Stimulated activated naive B cell treated with anti-CD40 and anti-IgM and Interleukin-4, amounts not matched to agents 10 μg/mL and 1 μg/mL and 100 μg/mL, for 72 hours (primary cell): ENCODE data around the gene CD80.
A peak's percentile ranks its signal among the peaks of the same experiment; 100 is the strongest.
"Not testable (repeated sequence)": the region's sequence is repeated elsewhere in the genome, so short reads cannot be mapped to it uniquely, and the experiment has no call there.

Experiments used
- ATAC-seq, 2 donors: fragments of 150-1000 bp; cut with Tn5 transposase; replicated peaks; 2 replicates each; pipeline ENCODE4 v1.10.0; 2021; ENCODE audit warnings: moderate library complexity in 1 of 2
- DNase-seq: peaks from one replicate; pipeline ENCODE4 v3.0.0; 2021
- H3K27ac Mint-ChIP-seq: one replicate; pipeline ENCODE4 v1.8.0; 2022; ENCODE audit warnings: mild to moderate bottlenecking, mixed read lengths
- H3K27me3 Mint-ChIP-seq, 2 donors: one replicate each; pipeline ENCODE4 v1.8.0; 2022; ENCODE audit warnings: mixed read lengths in 2 of 2
- H3K36me3 Mint-ChIP-seq, 2 donors: one replicate each; pipeline ENCODE4 v1.8.0; 2022; ENCODE audit warnings: mixed read lengths in 2 of 2, mild to moderate bottlenecking in 1 of 2
- H3K4me1 Mint-ChIP-seq, 2 donors: one replicate each; pipeline ENCODE4 v1.8.0; 2022; ENCODE audit warnings: mixed read lengths in 2 of 2, mild to moderate bottlenecking in 1 of 2
- H3K4me3 Mint-ChIP-seq, 2 donors: one replicate each; pipeline ENCODE4 v1.8.0; 2022; ENCODE audit warnings: mild to moderate bottlenecking in 2 of 2, mixed read lengths in 2 of 2, moderate library complexity in 1 of 2
- H3K9me3 Mint-ChIP-seq, 2 donors: one replicate each; pipeline ENCODE4 v1.8.0; 2022; ENCODE audit warnings: mixed read lengths in 2 of 2, mild to moderate bottlenecking in 1 of 2

Gene CD80

GRCh38 chr3:119559441-119559963, at the start of gene CD80:
Gene CD80 (minus strand): TSS chr3:119559614. CDS start chr3:119557728, 1,886 bp downstream.
- peak within 1 kb of the TSS; percentile 88 for H3K27ac Mint-ChIP-seq
- peaks cover 0 to 2% of the 10 kb centered on the region in 2 donors for H3K9me3 Mint-ChIP-seq
- peak within 1 kb of the TSS; percentile 73 to 80 for H3K4me3 Mint-ChIP-seq
- peaks cover 36 to 67% of the 10 kb centered on the region in 2 donors for H3K4me1 Mint-ChIP-seq
- ATAC-seq = peak; percentile 58 to 66
- peak; percentile 73 for DNase-seq
- H3K27me3 Mint-ChIP-seq = no peaks in the 10 kb centered on the region
- H3K36me3 Mint-ChIP-seq = peaks cover 39% of the 10 kb centered on the region in 2 donors

- DNase-seq = no peak
- Mint-ChIP-seq H3K9me3 (no peaks in the 10 kb centered on the region), H3K36me3 (peaks cover 3 to 9% of the 10 kb centered on the region in 2 donors), H3K4me3 (no peak overlapping the region), H3K27me3 (peaks cover 0 to 3% of the 10 kb centered on the region in 2 donors), H3K27ac (no peak overlapping the region), H3K4me1 (no peaks in the 10 kb centered on the region)
- no peak for ATAC-seq
These were observed 49.1 kb upstream of the CD80 start for GRCh38 chr3:119608405-119609000.

- Mint-ChIP-seq H3K4me1 (peaks cover 23 to 31% of the 10 kb centered on the region in 2 donors), H3K9me3 (no peaks in the 10 kb centered on the region), H3K27ac (no peak overlapping the region), H3K4me3 (no peak overlapping the region), H3K27me3 (peaks cover 0 to 3% of the 10 kb centered on the region in 2 donors), H3K36me3 (peaks cover 3 to 5% of the 10 kb centered on the region in 2 donors)
- DNase-seq (no peak), ATAC-seq (no peak)
These were observed 45.5 kb upstream of the CD80 start for GRCh38 chr3:119604878-119605277.

- H3K36me3 Mint-ChIP-seq = peaks cover 3 to 4% of the 10 kb centered on the region in 2 donors
- ATAC-seq (no peak), DNase-seq (no peak)
- peaks cover 39 to 53% of the 10 kb centered on the region in 2 donors for H3K4me1 Mint-ChIP-seq
- peaks cover 0 to 3% of the 10 kb centered on the region in 2 donors for H3K27me3 Mint-ChIP-seq
- no peaks in the 10 kb centered on the region for H3K9me3 Mint-ChIP-seq
- peak overlapping the region; percentile 48 for H3K27ac Mint-ChIP-seq
- H3K4me3 Mint-ChIP-seq = no peak overlapping the region
These were observed 43.3 kb upstream of the CD80 start for GRCh38 chr3:119602676-119603075.

GRCh38 chr3:119601154-119601553, 41.7 kb upstream of the CD80 start:
- Mint-ChIP-seq H3K27me3 (no peaks in the 10 kb centered on the region), H3K27ac (peak overlapping the region; percentile 88), H3K4me1 (peaks cover 49 to 67% of the 10 kb centered on the region in 2 donors), H3K36me3 (peaks cover 0 to 4% of the 10 kb centered on the region in 2 donors), H3K4me3 (peak overlapping the region in 1 of 2 donors; percentile 18), H3K9me3 (no peaks in the 10 kb centered on the region)
- ATAC-seq (no peak), DNase-seq (no peak)

GRCh38 chr3:119600732-119601131, 41.3 kb upstream of the CD80 start:
- H3K4me3 Mint-ChIP-seq = peak overlapping the region in 1 of 2 donors; percentile 18
- DNase-seq (peak; percentile 25), ATAC-seq (peak; percentile 37 to 63)
- peaks cover 52 to 71% of the 10 kb centered on the region in 2 donors for H3K4me1 Mint-ChIP-seq
- peaks cover 0 to 4% of the 10 kb centered on the region in 2 donors for H3K36me3 Mint-ChIP-seq
- H3K27ac Mint-ChIP-seq = peak overlapping the region; percentile 88
- H3K9me3 Mint-ChIP-seq = no peaks in the 10 kb centered on the region
- no peaks in the 10 kb centered on the region for H3K27me3 Mint-ChIP-seq

GRCh38 chr3:119599558-119600174, 40.3 kb upstream of the CD80 start:
- Mint-ChIP-seq H3K27ac (peak overlapping the region; percentile 88), H3K36me3 (peaks cover 0 to 4% of the 10 kb centered on the region in 2 donors), H3K4me1 (peaks cover 54 to 75% of the 10 kb centered on the region in 2 donors), H3K9me3 (no peaks in the 10 kb centered on the region), H3K4me3 (peak overlapping the region; percentile 39 to 58), H3K27me3 (no peaks in the 10 kb centered on the region)
- DNase-seq (no peak), ATAC-seq (no peak)

GRCh38 chr3:119598410-119599098, 39.1 kb upstream of the CD80 start:
- Mint-ChIP-seq H3K27me3 (no peaks in the 10 kb centered on the region), H3K4me1 (peaks cover 54 to 77% of the 10 kb centered on the region in 2 donors), H3K36me3 (peaks cover 4 to 6% of the 10 kb centered on the region in 2 donors), H3K9me3 (no peaks in the 10 kb centered on the region), H3K4me3 (peak overlapping the region; percentile 51 to 58), H3K27ac (peak overlapping the region; percentile 88)
- peak; percentile 59 for DNase-seq
- ATAC-seq = peak; percentile 85 to 89

- peak; percentile 18 for DNase-seq
These were observed 38.3 kb upstream of the CD80 start, which contains the start of gene PLA1A for GRCh38 chr3:119597548-119598288. Gene PLA1A (plus strand): TSS chr3:119597885. CDS start chr3:119597914, 29 bp downstream.

GRCh38 chr3:119596398-119596797, 37.0 kb upstream of the CD80 start:
- Mint-ChIP-seq H3K27me3 (no peaks in the 10 kb centered on the region), H3K36me3 (peaks cover 2 to 9% of the 10 kb centered on the region in 2 donors), H3K4me3 (peak overlapping the region in 1 of 2 donors; percentile 8), H3K4me1 (peaks cover 50 to 77% of the 10 kb centered on the region in 2 donors), H3K27ac (no peak overlapping the region), H3K9me3 (no peaks in the 10 kb centered on the region)
- ATAC-seq (no peak), DNase-seq (no peak)

More at GRCh38 chr3:119597548-119598288, 38.3 kb upstream of the CD80 start, which contains the start of gene PLA1A:
- Mint-ChIP-seq H3K27me3 (no peaks in the 10 kb centered on the region), H3K36me3 (peaks cover 2 to 9% of the 10 kb centered on the region in 2 donors), H3K4me3 (peak within 1 kb of the TSS; percentile 58 to 61), H3K27ac (peak within 1 kb of the TSS; percentile 97), H3K4me1 (peaks cover 52 to 81% of the 10 kb centered on the region in 2 donors), H3K9me3 (no peaks in the 10 kb centered on the region)
- ATAC-seq = peak; percentile 47 to 49

- no peaks in the 10 kb centered on the region for H3K9me3 Mint-ChIP-seq
- no peak for ATAC-seq
- H3K27ac Mint-ChIP-seq = peak overlapping the region; percentile 37
- H3K36me3 Mint-ChIP-seq = peaks cover 3 to 13% of the 10 kb centered on the region in 2 donors
- peaks cover 48 to 71% of the 10 kb centered on the region in 2 donors for H3K4me1 Mint-ChIP-seq
- no peak for DNase-seq
- H3K4me3 Mint-ChIP-seq = no peak overlapping the region
- H3K27me3 Mint-ChIP-seq = no peaks in the 10 kb centered on the region
These were observed 36.4 kb upstream of the CD80 start for GRCh38 chr3:119595639-119596334.

- Mint-ChIP-seq H3K4me1 (peaks cover 46 to 67% of the 10 kb centered on the region in 2 donors), H3K36me3 (peaks cover 11 to 22% of the 10 kb centered on the region in 2 donors)
- ATAC-seq = not testable (repeated sequence)
These were observed 35.5 kb upstream of the CD80 start for GRCh38 chr3:119594929-119595328.

GRCh38 chr3:119594066-119594465, 34.7 kb upstream of the CD80 start:
- Mint-ChIP-seq H3K36me3 (peaks cover 18 to 30% of the 10 kb centered on the region in 2 donors), H3K27me3 (no peaks in the 10 kb centered on the region), H3K4me3 (no peak overlapping the region), H3K27ac (no peak overlapping the region), H3K4me1 (peaks cover 48 to 67% of the 10 kb centered on the region in 2 donors), H3K9me3 (peaks cover 5 to 7% of the 10 kb centered on the region in 2 donors)
- DNase-seq = no peak
- ATAC-seq = no peak

More at GRCh38 chr3:119594929-119595328, 35.5 kb upstream of the CD80 start:
- not testable (repeated sequence) for H3K27me3 Mint-ChIP-seq, H3K27ac Mint-ChIP-seq, H3K4me3 Mint-ChIP-seq, H3K9me3 Mint-ChIP-seq, DNase-seq
